Esophagus muscularis mucosa (tissue), 4 donors: Measurements from ENCODE around the gene ERMARD. TPM values are rescaled to one million over a fixed set of nuclear protein-coding genes. Genes with fewer than 3 reads are reported as not detected.

ENCODE experiments used
- DNase-seq: peaks from one replicate; pipeline ENCODE4 v3.0.0-alpha.2; 2017; ENCODE audit errors: extremely low spot score
- H3K27ac ChIP-seq, 4 donors: fragments of 200-600 bp; sonication (generic); replicated peaks in 1 of 4; 1 replicate in 3 of 4; 2 replicates in 1 of 4; pipeline ENCODE4 v1.5.1; 2016 to 2019; ENCODE audit warnings: mild to moderate bottlenecking in 1 of 4
- H3K27me3 ChIP-seq, 4 donors: fragments of 200-600 bp; sonication (generic); one replicate each; pipeline versions ENCODE4 v1.5.1 to v1.6.0; 2016 to 2019
- H3K36me3 ChIP-seq, 4 donors: fragments of 200-600 bp; sonication (generic); one replicate each; pipeline ENCODE4 v1.5.1; 2016 to 2019
- H3K4me1 ChIP-seq, 4 donors: fragments of 200-600 bp; sonication (generic); one replicate each; pipeline ENCODE4 v1.5.1; 2016 to 2019
- H3K4me3 ChIP-seq, 4 donors: fragments of 200-600 bp; sonication (generic); 1 replicate in 2 of 4; 2 replicates in 2 of 4; pipeline ENCODE4 v1.5.1; 2016 to 2019; ENCODE audit warnings: mild to moderate bottlenecking in 4 of 4, moderate library complexity in 1 of 4
- H3K9me3 ChIP-seq, 4 donors: fragments of 200-600 bp; sonication (generic); 1 replicate in 3 of 4; 2 replicates in 1 of 4; pipeline ENCODE4 v1.5.1; 2016 to 2019
- CTCF ChIP-seq, 3 experiments: fragments of 200-600 bp in 2 of 3; fragments of 450-650 bp in 1 of 3; sonication (generic) in 2 of 3; IDR thresholded peaks; one replicate each; pipeline ENCODE4 v1.5.1; 2017 to 2019; ENCODE audit warnings: antibody characterized with exemption in 3 of 3, mild to moderate bottlenecking in 2 of 3, moderate library complexity in 1 of 3
- EP300 ChIP-seq: sonication (generic); formaldehyde crosslinking; IDR thresholded peaks from one replicate; pipeline ENCODE4 v1.6.1; 2017; ENCODE audit warnings: antibody characterized with exemption
- POLR2A ChIP-seq: fragments of 450-650 bp; IDR thresholded peaks from one replicate; pipeline ENCODE4 v1.6.1; 2017; ENCODE audit warnings: antibody characterized with exemption, moderate library complexity, mild to moderate bottlenecking, low read depth
- POLR2AphosphoS5 ChIP-seq, 2 donors: sonication (generic); formaldehyde crosslinking; IDR thresholded peaks; one replicate each; pipeline ENCODE4 v1.6.1; 2017; ENCODE audit warnings: antibody characterized with exemption in 2 of 2
- WGBS: methylation state at CpG from one replicate; pipeline ENCODE4 v1.1.5; 2018; 5-methylcytosine and 5-hydroxymethylcytosine counted together
- intact Hi-C: fragments of 100-400 bp; cut with DNase I; formaldehyde crosslinking; loops from one replicate; pipeline ENCODE4 v1.15.1; 2023
- total RNA-seq, 4 donors: library from RNA; depleted of rRNA; stranded (reverse); fragments of >200 nt; gene quantifications; one replicate each; pipeline versions ENCODE4 v1.1.0 to v1.2.1, GENCODE V29; 2016

The ERMARD gene
- total RNA-seq, 4 donors from 2014 or later: 9.6 to 13.3 (median 12.4) TPM

GRCh38 chr6:169783401-169783800 is 32.0 kb downstream of the ERMARD start:
- Histone ChIP-seq H3K9me3 (no peaks in the 10 kb centered on the region), H3K36me3 (peaks cover 13 to 45% (median 28%) of the 10 kb centered on the region in 4 donors), H3K27me3 (no peaks in the 10 kb centered on the region), H3K27ac (no peak overlapping the region), H3K4me1 (peaks cover 0 to 3% (median 0%) of the 10 kb centered on the region in 4 donors), H3K4me3 (no peak overlapping the region)
- WGBS: 93% methylated on average over 7 of the region's 9 CpGs
- intact Hi-C loops: no loop called here
- no peak for TF ChIP-seq CTCF (IDR thresholded peaks at IDR 0.05)
- TF ChIP-seq POLR2A: no peak
- TF ChIP-seq EP300: no peak
- no peak for TF ChIP-seq POLR2AphosphoS5 (IDR thresholded peaks at IDR 0.05)
- DNase-seq: no peak

GRCh38 chr6:169783971-169784820 is 32.8 kb downstream of the ERMARD start:
- WGBS: 85% methylated on average over 13 of the region's 23 CpGs
- peaks cover 0 to 7% (median 3%) of the 10 kb centered on the region in 4 donors for H3K4me1 ChIP-seq
- no peak for TF ChIP-seq EP300
- TF ChIP-seq POLR2AphosphoS5 (IDR thresholded peaks at IDR 0.05): no peak
- no peak for TF ChIP-seq POLR2A
- no peak for TF ChIP-seq CTCF (IDR thresholded peaks at IDR 0.05)
- no peak overlapping the region for H3K4me3 ChIP-seq
- intact Hi-C loops: no loop called here
- H3K36me3 ChIP-seq: peaks cover 11 to 38% (median 21%) of the 10 kb centered on the region in 4 donors
- DNase-seq: no peak
- H3K9me3 ChIP-seq: no peaks in the 10 kb centered on the region
- no peaks in the 10 kb centered on the region for H3K27me3 ChIP-seq
- H3K27ac ChIP-seq: no peak overlapping the region

GRCh38 chr6:169784821-169785340 is 33.5 kb downstream of the ERMARD start:
- no peak overlapping the region for H3K4me3 ChIP-seq
- no peaks in the 10 kb centered on the region for H3K27me3 ChIP-seq
- intact Hi-C loops: no loop called here
- no peak for DNase-seq
- H3K4me1 ChIP-seq: peaks cover 3 to 14% (median 10%) of the 10 kb centered on the region in 4 donors
- peaks cover 5 to 31% (median 14%) of the 10 kb centered on the region in 4 donors for H3K36me3 ChIP-seq
- H3K9me3 ChIP-seq: no peaks in the 10 kb centered on the region
- TF ChIP-seq POLR2A: no peak
- 88% methylated on average over 11 of the region's 12 CpGs for WGBS
- no peak overlapping the region for H3K27ac ChIP-seq

- Histone ChIP-seq H3K4me3 (no peak overlapping the region), H3K36me3 (peaks cover 0 to 24% (median 9%) of the 10 kb centered on the region in 4 donors), H3K9me3 (no peaks in the 10 kb centered on the region), H3K4me1 (peaks cover 8 to 18% (median 16%) of the 10 kb centered on the region in 4 donors), H3K27ac (no peak overlapping the region), H3K27me3 (no peaks in the 10 kb centered on the region)
- WGBS: 93% methylated on average over 9 of the region's 9 CpGs
- intact Hi-C loops: no loop called here
- TF ChIP-seq EP300 (no peak), POLR2A (no peak), CTCF (IDR thresholded peaks at IDR 0.05) (no peak), POLR2AphosphoS5 (IDR thresholded peaks at IDR 0.05) (no peak)
- no peak for DNase-seq
Observed at GRCh38 chr6:169785566-169785965, 34.1 kb downstream of the ERMARD start.

GRCh38 chr6:169786349-169786748 is 34.9 kb downstream of the ERMARD start:
- H3K27ac ChIP-seq: no peak overlapping the region
- no peak overlapping the region for H3K4me3 ChIP-seq
- TF ChIP-seq EP300: no peak
- TF ChIP-seq POLR2A: no peak
- TF ChIP-seq POLR2AphosphoS5 (IDR thresholded peaks at IDR 0.05): no peak
- no peak for TF ChIP-seq CTCF (IDR thresholded peaks at IDR 0.05)
- H3K4me1 ChIP-seq: peaks cover 14 to 24% (median 22%) of the 10 kb centered on the region in 4 donors
- H3K27me3 ChIP-seq: no peaks in the 10 kb centered on the region
- no peak for DNase-seq
- no peaks in the 10 kb centered on the region for H3K9me3 ChIP-seq
- intact Hi-C loops: no loop called here
- peaks cover 0 to 19% (median 8%) of the 10 kb centered on the region in 4 donors for H3K36me3 ChIP-seq
- WGBS: 89% methylated on average over 3 of the region's 5 CpGs
